ENCODE results near the gene HAGHL. TPM values are rescaled to one million over a fixed set of nuclear protein-coding genes. Genes with fewer than 3 reads are reported as not detected.
A peak's percentile ranks its signal among the peaks of the same experiment; 100 is the strongest.

Gene HAGHL
- total and polyA plus RNA-seq, 2 donors (not counting 1 experiment from before 2014, with no cell fraction given), result 3.7 to 16.3 TPM

GRCh38 chr16:749010-749409, 22.1 kb downstream of the HAGHL start:
- Histone ChIP-seq H3K4me3 (replicated peaks in 1 of 4; ENCODE audit: control extremely low read depth in 1 of 4, insufficient read depth in 1 of 4, low read depth in 3 of 4, low read length in 4 of 4) (no peak overlapping the region), H3K36me3 (ENCODE audit: control insufficient read depth, insufficient read depth, low read length) (no peaks in the 10 kb centered on the region), H2AFZ (ENCODE audit: low read length) (no peak overlapping the region), H3K27me3 (ENCODE audit: control insufficient read depth, insufficient read depth, low read length) (peaks cover 9% of the 10 kb centered on the region), H4K20me1 (ENCODE audit: control insufficient read depth, extremely low read depth, insufficient read depth, low read length) (no peaks in the 10 kb centered on the region), H3K4me1 (ENCODE audit: control insufficient read depth, extremely low read depth, insufficient read depth, low read length) (no peaks in the 10 kb centered on the region), H3K9ac (ENCODE audit: insufficient read depth, low read length) (no peak overlapping the region), H3K4me2 (ENCODE audit: extremely low read depth, insufficient read depth, low read length) (no peak overlapping the region), H3K27ac (ENCODE audit: insufficient read depth, low read length) (no peak overlapping the region), H3K9me3 (ENCODE audit: control insufficient read depth, insufficient read depth, low read depth, low read length) (no peaks in the 10 kb centered on the region), H3K79me2 (ENCODE audit: control insufficient read depth, insufficient read depth, low read length) (no peaks in the 10 kb centered on the region)
- TF ChIP-seq, protein P1, sequence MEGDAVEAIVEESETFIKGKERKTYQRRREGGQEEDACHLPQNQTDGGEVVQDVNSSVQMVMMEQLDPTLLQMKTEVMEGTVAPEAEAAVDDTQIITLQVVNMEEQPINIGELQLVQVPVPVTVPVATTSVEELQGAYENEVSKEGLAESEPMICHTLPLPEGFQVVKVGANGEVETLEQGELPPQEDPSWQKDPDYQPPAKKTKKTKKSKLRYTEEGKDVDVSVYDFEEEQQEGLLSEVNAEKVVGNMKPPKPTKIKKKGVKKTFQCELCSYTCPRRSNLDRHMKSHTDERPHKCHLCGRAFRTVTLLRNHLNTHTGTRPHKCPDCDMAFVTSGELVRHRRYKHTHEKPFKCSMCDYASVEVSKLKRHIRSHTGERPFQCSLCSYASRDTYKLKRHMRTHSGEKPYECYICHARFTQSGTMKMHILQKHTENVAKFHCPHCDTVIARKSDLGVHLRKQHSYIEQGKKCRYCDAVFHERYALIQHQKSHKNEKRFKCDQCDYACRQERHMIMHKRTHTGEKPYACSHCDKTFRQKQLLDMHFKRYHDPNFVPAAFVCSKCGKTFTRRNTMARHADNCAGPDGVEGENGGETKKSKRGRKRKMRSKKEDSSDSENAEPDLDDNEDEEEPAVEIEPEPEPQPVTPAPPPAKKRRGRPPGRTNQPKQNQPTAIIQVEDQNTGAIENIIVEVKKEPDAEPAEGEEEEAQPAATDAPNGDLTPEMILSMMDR (conservative IDR thresholded peaks at IDR 0.05 in 1 of 2, IDR thresholded peaks at IDR 0.05 in 1 of 2; ENCODE audit: low read depth in 1 of 2, low read length in 2 of 2), result no peak
- no peak for TF ChIP-seq EZH2 (IDR thresholded peaks at IDR 0.05; ENCODE audit: low read length, missing control alignments)
- DNase-seq (ENCODE audit: low read depth in 2 of 2), result peak; percentile 55 to 80

GRCh38 chr16:750485-750884, 23.6 kb downstream of the HAGHL start:
- Histone ChIP-seq H3K27me3 (ENCODE audit: control insufficient read depth, insufficient read depth, low read length) (peaks cover 9% of the 10 kb centered on the region), H3K79me2 (ENCODE audit: control insufficient read depth, insufficient read depth, low read length) (no peaks in the 10 kb centered on the region), H3K4me1 (ENCODE audit: control insufficient read depth, extremely low read depth, insufficient read depth, low read length) (no peaks in the 10 kb centered on the region), H3K9me3 (ENCODE audit: control insufficient read depth, insufficient read depth, low read depth, low read length) (no peaks in the 10 kb centered on the region), H4K20me1 (ENCODE audit: control insufficient read depth, extremely low read depth, insufficient read depth, low read length) (no peaks in the 10 kb centered on the region), H3K27ac (ENCODE audit: insufficient read depth, low read length) (no peak overlapping the region), H3K4me3 (replicated peaks in 1 of 4; ENCODE audit: control extremely low read depth in 1 of 4, insufficient read depth in 1 of 4, low read depth in 3 of 4, low read length in 4 of 4) (no peak overlapping the region), H2AFZ (ENCODE audit: low read length) (no peak overlapping the region), H3K9ac (ENCODE audit: insufficient read depth, low read length) (no peak overlapping the region), H3K4me2 (ENCODE audit: extremely low read depth, insufficient read depth, low read length) (no peak overlapping the region), H3K36me3 (ENCODE audit: control insufficient read depth, insufficient read depth, low read length) (no peaks in the 10 kb centered on the region)
- no peak for TF ChIP-seq EZH2 (IDR thresholded peaks at IDR 0.05; ENCODE audit: low read length, missing control alignments)
- TF ChIP-seq, protein P1 (conservative IDR thresholded peaks at IDR 0.05 in 1 of 2, IDR thresholded peaks at IDR 0.05 in 1 of 2; ENCODE audit: low read depth in 1 of 2, low read length in 2 of 2), result no peak
- DNase-seq (ENCODE audit: low read depth in 2 of 2), result no peak

GRCh38 chr16:751152-752006, 24.5 kb downstream of the HAGHL start:
- Histone ChIP-seq H3K36me3 (ENCODE audit: control insufficient read depth, insufficient read depth, low read length) (no peaks in the 10 kb centered on the region), H3K4me3 (replicated peaks in 1 of 4; ENCODE audit: control extremely low read depth in 1 of 4, insufficient read depth in 1 of 4, low read depth in 3 of 4, low read length in 4 of 4) (no peak overlapping the region), H2AFZ (ENCODE audit: low read length) (no peak overlapping the region), H3K27ac (ENCODE audit: insufficient read depth, low read length) (no peak overlapping the region), H3K4me1 (ENCODE audit: control insufficient read depth, extremely low read depth, insufficient read depth, low read length) (no peaks in the 10 kb centered on the region), H3K9ac (ENCODE audit: insufficient read depth, low read length) (no peak overlapping the region), H3K4me2 (ENCODE audit: extremely low read depth, insufficient read depth, low read length) (no peak overlapping the region), H3K9me3 (ENCODE audit: control insufficient read depth, insufficient read depth, low read depth, low read length) (no peaks in the 10 kb centered on the region), H3K27me3 (ENCODE audit: control insufficient read depth, insufficient read depth, low read length) (peaks cover 9% of the 10 kb centered on the region), H4K20me1 (ENCODE audit: control insufficient read depth, extremely low read depth, insufficient read depth, low read length) (no peaks in the 10 kb centered on the region), H3K79me2 (ENCODE audit: control insufficient read depth, insufficient read depth, low read length) (no peaks in the 10 kb centered on the region)
- TF ChIP-seq, protein P1 (conservative IDR thresholded peaks at IDR 0.05 in 1 of 2, IDR thresholded peaks at IDR 0.05 in 1 of 2; ENCODE audit: low read depth in 1 of 2, low read length in 2 of 2), result no peak
- TF ChIP-seq EZH2 (IDR thresholded peaks at IDR 0.05; ENCODE audit: low read length, missing control alignments), result no peak
- DNase-seq (ENCODE audit: low read depth in 2 of 2), result no peak

All from fibroblast of lung (primary cell).